SK-N-SH (cell line): ENCODE results near the gene CCDC80. TPM values are rescaled to one million over a fixed set of nuclear protein-coding genes. Genes with fewer than 3 reads are reported as not detected.

Experiments
- CTCF ChIA-PET: fragments of 300-600, 350-600 bp; formaldehyde crosslinking; extraction: SDS; loops from one replicate; lab custom pipeline; 2021; lab: Yijun Ruan, JAX
- POLR2A ChIA-PET: fragments of 350-600 bp; sonication (Branson Sonifier 250); formaldehyde crosslinking; extraction: SDS; loops from one replicate; lab custom pipeline; 2020; ENCODE audit warnings: antibody characterized with exemption, inconsistent platforms; lab: Yijun Ruan, JAX
- DNase-seq: peaks from one replicate; pipeline ENCODE4 v3.0.0; 2012
- H2AFZ ChIP-seq: fragments of 200-600 bp; sonication (generic); 2 replicates; pipeline ENCODE4 v1.8.1; 2016; ENCODE audit warnings: antibody characterized with exemption, mild to moderate bottlenecking, low read depth
- H3F3A ChIP-seq: fragments of 200-600 bp; sonication (generic); replicated peaks from 2 replicates; pipeline ENCODE3; 2016; ENCODE audit warnings: antibody characterized with exemption, mild to moderate bottlenecking; ENCODE audit not compliant: insufficient read depth
- H3K27ac ChIP-seq, 2 experiments: fragments of 200-500 bp in 1 of 2; fragments of 200-600 bp in 1 of 2; sonication (Bioruptor generic) in 1 of 2; sonication (generic), shearing (Covaris generic) in 1 of 2; 2 replicates each; pipeline versions ENCODE4 v1.5.1 to v1.6.1; 2014 to 2016; ENCODE audit warnings: low read depth in 2 of 2, inconsistent platforms in 1 of 2, low read length in 1 of 2, mild to moderate bottlenecking in 1 of 2, mixed read lengths in 1 of 2
- H3K27me3 ChIP-seq: fragments of 200-600 bp; sonication (generic), shearing (Covaris generic); 2 replicates; pipeline ENCODE4 v1.6.1; 2016; ENCODE audit warnings: mixed run types; ENCODE audit not compliant: insufficient read depth
- H3K36me3 ChIP-seq, 2 experiments: fragments of 200-500 bp in 1 of 2; fragments of 200-600 bp in 1 of 2; sonication (Bioruptor generic) in 1 of 2; sonication (generic) in 1 of 2; replicated peaks in 1 of 2; 2 replicates each; pipeline versions ENCODE3 to v1.5.1; 2014 to 2016; ENCODE audit warnings: low read length in 1 of 2, mild to moderate bottlenecking in 1 of 2; ENCODE audit not compliant: insufficient read depth in 2 of 2, control insufficient read depth in 1 of 2
- H3K4me1 ChIP-seq, 2 experiments: fragments of 200-500 bp in 1 of 2; fragments of 200-600 bp in 1 of 2; sonication (Bioruptor generic) in 1 of 2; sonication (generic), shearing (Covaris generic) in 1 of 2; 2 replicates each; pipeline versions ENCODE4 v1.5.1 to v1.6.1; 2014 to 2016; ENCODE audit warnings: low read depth in 1 of 2, low read length in 1 of 2, mixed run types in 1 of 2; ENCODE audit not compliant: insufficient read depth in 2 of 2, control insufficient read depth in 1 of 2
- H3K4me2 ChIP-seq: fragments of 200-600 bp; sonication (generic), shearing (Covaris generic); 2 replicates; pipeline ENCODE4 v1.6.1; 2017; ENCODE audit warnings: mixed run types
- H3K4me3 ChIP-seq, 2 experiments: fragments of 200-500 bp in 1 of 2; fragments of 200-600 bp in 1 of 2; sonication (Bioruptor generic) in 1 of 2; sonication (generic), shearing (Covaris generic) in 1 of 2; 2 replicates each; pipeline versions ENCODE4 v1.5.1 to v1.8.1; 2014 to 2016; ENCODE audit warnings: low read depth in 2 of 2, inconsistent platforms in 1 of 2, low read length in 1 of 2, mild to moderate bottlenecking in 1 of 2, mixed read lengths in 1 of 2, moderate library complexity in 1 of 2
- H3K79me2 ChIP-seq: fragments of 200-600 bp; sonication (generic); 2 replicates; pipeline ENCODE4 v1.8.1; 2017; ENCODE audit warnings: mild to moderate bottlenecking; ENCODE audit not compliant: insufficient read depth
- H3K9ac ChIP-seq: fragments of 200-600 bp; sonication (generic); 2 replicates; pipeline ENCODE4 v1.6.1; 2017; ENCODE audit warnings: mixed run types
- H3K9me2 ChIP-seq: fragments of 200-600 bp; sonication (generic); 2 replicates; pipeline ENCODE4 v1.6.1; 2017; ENCODE audit warnings: mixed run types
- H3K9me3 ChIP-seq: fragments of 200-600 bp; sonication (generic); 2 replicates; pipeline ENCODE4 v1.6.1; 2017; ENCODE audit warnings: mixed run types, mild to moderate bottlenecking, moderate library complexity
- H4K20me1 ChIP-seq: fragments of 200-600 bp; sonication (generic); 2 replicates; pipeline ENCODE4 v1.6.1; 2017; ENCODE audit warnings: mild to moderate bottlenecking, mixed run types; ENCODE audit not compliant: insufficient read depth
- CHD2 ChIP-seq: fragments of 150-350 bp; IDR thresholded peaks from 2 replicates; pipeline ENCODE4 v1.6.1; 2018; ENCODE audit warnings: low read length; ENCODE audit not compliant: partially characterized antibody
- CTCF ChIP-seq: fragments of 200-600 bp; sonication (generic); IDR thresholded peaks from 2 replicates; pipeline ENCODE4 v1.6.1; 2017; ENCODE audit warnings: antibody characterized with exemption, mild to moderate bottlenecking, moderate library complexity
- EP300 ChIP-seq, 2 experiments: IDR thresholded peaks; 2 replicates each; pipeline versions ENCODE4 v1.4.0 to v1.6.1; 2012; ENCODE audit warnings: borderline replicate concordance in 1 of 2, low read depth in 1 of 2, low read length in 1 of 2
- EZH2phosphoT487 ChIP-seq: fragments of 200-600 bp; sonication (generic); IDR thresholded peaks from 2 replicates; pipeline ENCODE4 v1.6.1; 2017; ENCODE audit warnings: low read depth, mixed run types, mild to moderate bottlenecking, antibody characterized with exemption, moderate library complexity, borderline replicate concordance
- FOSL2 ChIP-seq: IDR thresholded peaks from 2 replicates; pipeline ENCODE4 v1.4.0; 2012; ENCODE audit warnings: low read depth, mild to moderate bottlenecking, moderate library complexity, borderline replicate concordance
- GATA2 ChIP-seq: sonication (generic); formaldehyde crosslinking; IDR thresholded peaks from 2 replicates; pipeline ENCODE4 v1.5.0; 2020; ENCODE audit warnings: mild to moderate bottlenecking, missing genetic modification reagents
- JUND ChIP-seq: IDR thresholded peaks from 2 replicates; pipeline ENCODE4 v1.4.0; 2012
- MAX ChIP-seq: IDR thresholded peaks from 2 replicates; pipeline ENCODE4 v1.4.0; 2012; ENCODE audit warnings: low read depth
- MXI1 ChIP-seq: IDR thresholded peaks from 2 replicates; pipeline ENCODE4 v1.6.1; 2012; ENCODE audit warnings: mild to moderate bottlenecking, low read depth, low read length, improper control_type of control experiment
- NFIC ChIP-seq: IDR thresholded peaks from 2 replicates; pipeline ENCODE4 v1.4.0; 2012; ENCODE audit warnings: borderline replicate concordance
- POLR2AphosphoS5 ChIP-seq: IDR thresholded peaks from 2 replicates; pipeline ENCODE4 v1.6.1; 2012; ENCODE audit warnings: low read depth, low read length
- RAD21 ChIP-seq: IDR thresholded peaks from 2 replicates; pipeline ENCODE4 v1.6.1; 2012; ENCODE audit warnings: mild to moderate bottlenecking, low read length
- RCOR1 ChIP-seq: fragments of 150-350 bp; IDR thresholded peaks from 2 replicates; pipeline ENCODE4 v1.6.1; 2017; ENCODE audit warnings: antibody characterized with exemption, low read length
- RFX5 ChIP-seq: IDR thresholded peaks from 2 replicates; pipeline ENCODE4 v1.6.1; 2012; ENCODE audit warnings: mild to moderate bottlenecking, improper control_type of control experiment, low read length
- RXRA ChIP-seq: IDR thresholded peaks from 2 replicates; pipeline ENCODE4 v1.4.0; 2012; ENCODE audit warnings: low read depth, mild to moderate bottlenecking, borderline replicate concordance
- SIN3A ChIP-seq: IDR thresholded peaks from 2 replicates; pipeline ENCODE4 v1.6.1; 2012; ENCODE audit warnings: low read depth, mild to moderate bottlenecking, low read length, moderate library complexity, borderline replicate concordance
- TAF1 ChIP-seq: IDR thresholded peaks from 2 replicates; pipeline ENCODE4 v1.6.1; 2012; ENCODE audit warnings: low read depth, mild to moderate bottlenecking, low read length, moderate library complexity, borderline replicate concordance
- USF2 ChIP-seq: fragments of 150-350 bp; IDR thresholded peaks from 2 replicates; pipeline ENCODE4 v1.6.1; 2017; ENCODE audit warnings: antibody characterized with exemption, low read length, low read depth, borderline replicate concordance
- YY1 ChIP-seq: IDR thresholded peaks from 2 replicates; pipeline ENCODE4 v1.4.0; 2012; ENCODE audit warnings: low read depth, mild to moderate bottlenecking
- WGBS: methylation state at CpG from one replicate; pipeline ENCODE4 v1.1.6; 2017; ENCODE audit warnings: low lambda C conversion rate; 5-methylcytosine and 5-hydroxymethylcytosine counted together
- polyA plus RNA-seq, 3 experiments: library from polyadenylated mRNA; depleted of rRNA; stranded (reverse); fragments of >200 nt; gene quantifications; 2 replicates each; pipeline ENCODE4 v1.2.3, GENCODE V29; 2012

CCDC80 gene
- polyA plus RNA-seq, 1 of the 3 experiments (the other 2 are of a cell fraction), result 83.4 TPM

- Histone ChIP-seq H3K4me3 (no peak overlapping the region), H3K27me3 (no peaks in the 10 kb centered on the region), H3K9me3 (no peaks in the 10 kb centered on the region), H3K36me3 (no peaks in the 10 kb centered on the region), H3K79me2 (no peaks in the 10 kb centered on the region), H3K4me2 (no peak overlapping the region), H3K9ac (no peak overlapping the region), H2AFZ (peak overlapping the region; percentile 7; the same call in 1 of the 2 replicates), H4K20me1 (no peaks in the 10 kb centered on the region), H3K27ac (peak overlapping the region in 1 of 2 experiments; percentile 99; a peak in 2 of 4 replicates), H3K4me1 (peaks cover 0 to 55% of the 10 kb centered on the region in 2 experiments; a peak in 3 of 4 replicates), H3F3A (peaks cover 50% of the 10 kb centered on the region), H3K9me2 (no peaks in the 10 kb centered on the region)
- 0 out of 2 replicates have a peak, but pooled peaks have one; percentile 38 for TF ChIP-seq MAX
- no peak for TF ChIP-seq TAF1
- POLR2A ChIA-PET, result no interaction called here
- CTCF ChIA-PET, result interaction anchor here (0.9 to 1.2 kb wide), 2 partner anchors 65 to 329 kb away, joined by 3 read pairs; no protein-coding TSS in a partner anchor
- WGBS, result 100% methylated on average over 3 of the region's 3 CpGs
- no peak for DNase-seq
These were observed 9.5 kb upstream of the CCDC80 start for GRCh38 chr3:112650482-112650881.

DNA sequence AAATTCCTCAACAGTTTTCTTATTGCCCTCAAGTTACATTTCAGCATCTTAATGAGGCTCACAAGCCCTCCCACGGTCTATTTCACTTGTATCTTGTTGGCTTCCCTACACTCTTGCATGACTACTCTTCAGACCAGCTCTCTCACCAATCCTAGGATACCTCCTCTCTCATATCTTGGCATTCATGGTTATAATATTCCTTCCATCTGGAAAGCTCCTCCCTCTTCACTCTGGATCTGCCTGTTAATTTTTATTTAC is 8.5 kb upstream of the CCDC80 start:
- Histone ChIP-seq H3K9ac (peak overlapping the region; percentile 36; the same call in 1 of the 2 replicates), H2AFZ (peak overlapping the region; percentile 52; the same call in 1 of the 2 replicates), H3K4me2 (no peak overlapping the region; the same call in none of the 2 replicates), H3K27ac (peak overlapping the region in 1 of 2 experiments; percentile 99; a peak in 3 of 4 replicates), H3K36me3 (no peaks in the 10 kb centered on the region), H3K9me2 (no peaks in the 10 kb centered on the region), H3K27me3 (no peaks in the 10 kb centered on the region), H3K4me1 (peaks cover 0 to 49% of the 10 kb centered on the region in 2 experiments; a peak in 2 of 4 replicates), H3F3A (peaks cover 40% of the 10 kb centered on the region), H3K9me3 (no peaks in the 10 kb centered on the region), H3K79me2 (no peaks in the 10 kb centered on the region), H3K4me3 (no peak overlapping the region), H4K20me1 (no peaks in the 10 kb centered on the region)
- CTCF ChIA-PET, result interaction anchor here (1.2 kb wide), 1 partner anchor 66 kb away, joined by 3 read pairs; no protein-coding TSS in a partner anchor
- 62% methylated on average over 1 of the region's 1 CpG for WGBS
- POLR2A ChIA-PET, result no interaction called here
- TF ChIP-seq CTCF, result no peak
- no peak for TF ChIP-seq MXI1
- TF ChIP-seq RAD21, result no peak
- no peak for TF ChIP-seq JUND
- no peak for TF ChIP-seq SIN3A
- TF ChIP-seq FOSL2, result no peak
- TF ChIP-seq EP300 (IDR thresholded peaks at IDR 0.05; ENCODE audit: borderline replicate concordance in 1 of 2, low read depth in 1 of 2, low read length in 1 of 2), result no peak
- no peak for TF ChIP-seq GATA2 (CRISPR knock-in tag)
- TF ChIP-seq RCOR1, result no peak
- no peak for TF ChIP-seq CHD2
- TF ChIP-seq NFIC, result no peak
- no peak for TF ChIP-seq POLR2AphosphoS5
- TF ChIP-seq USF2, result no peak
- no peak for TF ChIP-seq RXRA
- no peak for TF ChIP-seq EZH2phosphoT487
- TF ChIP-seq TAF1, result no peak
- no peak for TF ChIP-seq YY1
- TF ChIP-seq RFX5, result no peak
- no peak for DNase-seq
